MM.1S (cell line): Measurements from ENCODE around the gene IL27RA.

Experiments
- CTCF ChIP-seq: fragments of 300-600 bp; sonication (generic); IDR thresholded peaks from 2 replicates; pipeline ENCODE4 v1.5.1; 2016; ENCODE audit warnings: antibody characterized with exemption, low read length, mixed read lengths
- EZH2 ChIP-seq: fragments of 300-600 bp; sonication (generic); optimal IDR thresholded peaks from 2 replicates; pipeline ENCODE3; 2017; ENCODE audit warnings: low read depth, mild to moderate bottlenecking, antibody characterized with exemption, low read length, mixed read lengths
- EZH2phosphoT487 ChIP-seq: fragments of 300-600 bp; sonication (generic); IDR thresholded peaks from 2 replicates; pipeline ENCODE4 v1.6.1; 2018; ENCODE audit warnings: antibody characterized with exemption, low read length

GRCh38 chr19:14093117-14093823, 61.7 kb downstream of the IL27RA start:
- TF ChIP-seq CTCF (no peak), EZH2 (no peak), EZH2phosphoT487 (no peak)
